H1 (cell line): ENCODE results near the gene CCL4.

ENCODE experiments used
- BRCA1 ChIP-seq: IDR thresholded peaks from 2 replicates; pipeline ENCODE4 v1.6.1; 2012; ENCODE audit warnings: low read depth, low read length, improper control_type of control experiment
- CEBPB ChIP-seq: IDR thresholded peaks from 2 replicates; pipeline ENCODE4 v1.6.1; 2012; ENCODE audit warnings: low read depth, low read length
- EZH2 ChIP-seq: fragments of 200-600 bp; sonication (generic); IDR thresholded peaks from 2 replicates; pipeline ENCODE4 v1.7.1; 2012; ENCODE audit warnings: low read depth, mild to moderate bottlenecking, moderate library complexity, low read length, inconsistent platforms; ENCODE audit not compliant: severe bottlenecking
- HDAC2 ChIP-seq, 2 experiments: fragments of 300-600 bp in 1 of 2; sonication (generic) in 1 of 2; IDR thresholded peaks; 2 replicates each; pipeline ENCODE4 v1.6.1; 2011 to 2012; ENCODE audit warnings: low read depth in 2 of 2, low read length in 2 of 2, mild to moderate bottlenecking in 2 of 2, moderate library complexity in 2 of 2, borderline replicate concordance in 1 of 2, inconsistent platforms in 1 of 2
- JUND ChIP-seq: IDR thresholded peaks from 2 replicates; pipeline ENCODE4 v1.6.1; 2011; ENCODE audit warnings: mild to moderate bottlenecking, improper control_type of control experiment, low read length
- POLR2AphosphoS5 ChIP-seq: IDR thresholded peaks from 2 replicates; pipeline ENCODE4 v1.6.1; 2011; ENCODE audit warnings: low read depth, low read length
- TAF1 ChIP-seq: IDR thresholded peaks from 2 replicates; pipeline ENCODE4 v1.6.1; 2011; ENCODE audit warnings: mild to moderate bottlenecking, low read depth, low read length
- TCF12 ChIP-seq: IDR thresholded peaks from 2 replicates; pipeline ENCODE4 v1.6.1; 2011; ENCODE audit warnings: low read depth, mild to moderate bottlenecking, low read length
- ZNF274 ChIP-seq: IDR thresholded peaks from 2 replicates; pipeline ENCODE4 v1.7.0; 2012; ENCODE audit warnings: low read length, borderline replicate concordance; ENCODE audit errors: extremely low read depth
- TF ChIP-seq, protein P1 (sequence below): IDR thresholded peaks from 2 replicates; pipeline ENCODE4 v1.6.1; 2012; ENCODE audit warnings: low read length, inconsistent platforms
- TF ChIP-seq, protein P2 (sequence below), 3 experiments: IDR thresholded peaks; 1 replicate in 2 of 3; 2 replicates in 1 of 3; pipeline versions ENCODE4 v1.5.1 to v1.6.1; 2011; ENCODE audit warnings: low read length in 3 of 3, mild to moderate bottlenecking in 3 of 3, inconsistent platforms in 2 of 3, low read depth in 1 of 3, moderate library complexity in 1 of 3; ENCODE audit not compliant: insufficient read depth in 1 of 3; ENCODE audit errors: control extremely low read depth in 1 of 3
- TF ChIP-seq, protein P3 (sequence below): IDR thresholded peaks from 2 replicates; pipeline ENCODE4 v1.6.1; 2011; ENCODE audit warnings: low read depth, mild to moderate bottlenecking, low read length; ENCODE audit not compliant: insufficient read depth

DNA sequence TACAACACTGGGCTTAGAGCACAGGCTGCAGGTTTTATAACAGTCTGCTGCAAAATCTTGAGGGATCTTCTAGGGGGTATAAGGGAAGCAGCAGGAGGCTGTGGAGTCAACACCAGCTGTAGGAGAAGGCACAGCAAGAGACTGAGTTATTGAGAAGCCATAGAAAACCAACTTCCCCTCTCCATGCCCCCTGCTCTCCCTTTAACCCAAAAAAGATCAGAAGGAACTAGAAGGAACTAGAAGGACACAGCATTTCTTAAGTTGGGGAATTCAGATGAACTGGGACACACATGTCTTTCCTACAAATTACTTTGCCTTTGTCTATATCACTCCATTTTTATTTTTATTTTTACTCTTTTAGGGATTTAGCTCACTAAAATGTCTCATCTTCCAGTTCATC, 45.7 kb upstream of the CCL4 start:
- TF ChIP-seq, protein P1, sequence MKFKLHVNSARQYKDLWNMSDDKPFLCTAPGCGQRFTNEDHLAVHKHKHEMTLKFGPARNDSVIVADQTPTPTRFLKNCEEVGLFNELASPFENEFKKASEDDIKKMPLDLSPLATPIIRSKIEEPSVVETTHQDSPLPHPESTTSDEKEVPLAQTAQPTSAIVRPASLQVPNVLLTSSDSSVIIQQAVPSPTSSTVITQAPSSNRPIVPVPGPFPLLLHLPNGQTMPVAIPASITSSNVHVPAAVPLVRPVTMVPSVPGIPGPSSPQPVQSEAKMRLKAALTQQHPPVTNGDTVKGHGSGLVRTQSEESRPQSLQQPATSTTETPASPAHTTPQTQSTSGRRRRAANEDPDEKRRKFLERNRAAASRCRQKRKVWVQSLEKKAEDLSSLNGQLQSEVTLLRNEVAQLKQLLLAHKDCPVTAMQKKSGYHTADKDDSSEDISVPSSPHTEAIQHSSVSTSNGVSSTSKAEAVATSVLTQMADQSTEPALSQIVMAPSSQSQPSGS: no peak
- TF ChIP-seq POLR2AphosphoS5 (no peak), EZH2 (no peak), JUND (no peak), ZNF274 (no peak), CEBPB (no peak), TCF12 (no peak), BRCA1 (no peak), TAF1 (no peak), HDAC2 (IDR thresholded peaks at IDR 0.05; ENCODE audit: borderline replicate concordance in 1 of 2, low read depth in 2 of 2, low read length in 2 of 2) (no peak)
- TF ChIP-seq, protein P2, sequence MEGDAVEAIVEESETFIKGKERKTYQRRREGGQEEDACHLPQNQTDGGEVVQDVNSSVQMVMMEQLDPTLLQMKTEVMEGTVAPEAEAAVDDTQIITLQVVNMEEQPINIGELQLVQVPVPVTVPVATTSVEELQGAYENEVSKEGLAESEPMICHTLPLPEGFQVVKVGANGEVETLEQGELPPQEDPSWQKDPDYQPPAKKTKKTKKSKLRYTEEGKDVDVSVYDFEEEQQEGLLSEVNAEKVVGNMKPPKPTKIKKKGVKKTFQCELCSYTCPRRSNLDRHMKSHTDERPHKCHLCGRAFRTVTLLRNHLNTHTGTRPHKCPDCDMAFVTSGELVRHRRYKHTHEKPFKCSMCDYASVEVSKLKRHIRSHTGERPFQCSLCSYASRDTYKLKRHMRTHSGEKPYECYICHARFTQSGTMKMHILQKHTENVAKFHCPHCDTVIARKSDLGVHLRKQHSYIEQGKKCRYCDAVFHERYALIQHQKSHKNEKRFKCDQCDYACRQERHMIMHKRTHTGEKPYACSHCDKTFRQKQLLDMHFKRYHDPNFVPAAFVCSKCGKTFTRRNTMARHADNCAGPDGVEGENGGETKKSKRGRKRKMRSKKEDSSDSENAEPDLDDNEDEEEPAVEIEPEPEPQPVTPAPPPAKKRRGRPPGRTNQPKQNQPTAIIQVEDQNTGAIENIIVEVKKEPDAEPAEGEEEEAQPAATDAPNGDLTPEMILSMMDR (IDR thresholded peaks at IDR 0.05; ENCODE audit: control extremely low read depth in 1 of 3, insufficient read depth in 1 of 3, low read depth in 1 of 3, low read length in 3 of 3): no peak
- TF ChIP-seq, protein P3, sequence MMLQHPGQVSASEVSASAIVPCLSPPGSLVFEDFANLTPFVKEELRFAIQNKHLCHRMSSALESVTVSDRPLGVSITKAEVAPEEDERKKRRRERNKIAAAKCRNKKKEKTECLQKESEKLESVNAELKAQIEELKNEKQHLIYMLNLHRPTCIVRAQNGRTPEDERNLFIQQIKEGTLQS: no peak
